Astrocyte of the spinal cord (primary cell): ENCODE measurements around the gene COG1.

Experiments used
- DNase-seq: peaks from one replicate; pipeline ENCODE4 v3.0.0; 2011; ENCODE audit warnings: low read depth, low spot score
- H3K4me3 ChIP-seq: 2 replicates; pipeline ENCODE4 v1.5.1; 2011; ENCODE audit warnings: low read depth, mild to moderate bottlenecking, low read length, moderate library complexity
- CTCF ChIP-seq: IDR thresholded peaks from 2 replicates; pipeline ENCODE4 v1.5.1; 2012; ENCODE audit warnings: low read depth, mild to moderate bottlenecking, low read length, inconsistent platforms
- in situ Hi-C: cut with HindIII; loops from 2 replicates; pipeline ENCODE4 v1.10.0; 2017; ENCODE audit warnings: low sequenced_read_pairs

The COG1 gene

GRCh38 chr17:73209436-73209835 lies 16.6 kb downstream of the COG1 start:
- TF ChIP-seq CTCF = no peak
- DNase-seq = no peak
- in situ Hi-C loops = no loop called here
- no peak overlapping the region for H3K4me3 ChIP-seq

- DNase-seq = peak; percentile 11
- H3K4me3 ChIP-seq = no peak overlapping the region
- TF ChIP-seq CTCF = peak; percentile 38
- in situ Hi-C loops = no loop called here
These were observed 17.3 kb downstream of the COG1 start for GRCh38 chr17:73210002-73210678.

- no peak for DNase-seq
- no peak overlapping the region for H3K4me3 ChIP-seq
- TF ChIP-seq CTCF = no peak
- in situ Hi-C loops = no loop called here
These were observed 18.9 kb downstream of the COG1 start for GRCh38 chr17:73211745-73212144.

- in situ Hi-C loops = no loop called here
- no peak for DNase-seq
- no peak overlapping the region for H3K4me3 ChIP-seq
- TF ChIP-seq CTCF = no peak
These were observed 21.2 kb downstream of the COG1 start for GRCh38 chr17:73214008-73214407.

GRCh38 chr17:73214851-73215250 lies 22.0 kb downstream of the COG1 start:
- no peak for TF ChIP-seq CTCF
- no peak for DNase-seq

GRCh38 chr17:73215447-73215846 lies 22.6 kb downstream of the COG1 start:
- H3K4me3 ChIP-seq = no peak overlapping the region
- in situ Hi-C loops = no loop called here
- no peak for TF ChIP-seq CTCF
- DNase-seq = no peak

More at GRCh38 chr17:73214851-73215250, 22.0 kb downstream of the COG1 start:
- no peak overlapping the region for H3K4me3 ChIP-seq
- in situ Hi-C loops = no loop called here
